HG02852 (cell line): ENCODE measurements around the gene MED22.
"Not testable (repeated sequence)": the region's sequence is repeated elsewhere in the genome, so short reads cannot be mapped to it uniquely, and the experiment has no call there.

ENCODE experiments used
- ATAC-seq: cut with Tn5 transposase; IDR thresholded peaks from one replicate; pipeline ENCODE4 v1.9.1; 2021; ENCODE audit warnings: mild to moderate bottlenecking, moderate library complexity; ENCODE audit not compliant: unreplicated experiment

The MED22 gene

GRCh38 chr9:133377280-133377679 lies 29.3 kb upstream of the MED22 start:
- not testable (repeated sequence) for ATAC-seq

- peak; percentile 80 for ATAC-seq
Measured at GRCh38 chr9:133375724-133376654, 28.1 kb upstream of the MED22 start, which contains the start of the genes STKLD1 and SURF4. STKLD1 (plus strand) TSS chr9:133376366; CDS start chr9:133376474, 108 bp downstream. SURF4 (minus strand) TSS chr9:133376060; CDS start chr9:133375969, 91 bp downstream.

GRCh38 chr9:133375116-133375723 lies 27.3 kb upstream of the MED22 start:
- ATAC-seq: peak; percentile 24

GRCh38 chr9:133374612-133375115 lies 26.7 kb upstream of the MED22 start:
- ATAC-seq: no peak

GRCh38 chr9:133372144-133372543 lies 24.2 kb upstream of the MED22 start:
- no peak for ATAC-seq

GRCh38 chr9:133371261-133371711 lies 23.4 kb upstream of the MED22 start:
- no peak for ATAC-seq

GRCh38 chr9:133370685-133371084 lies 22.8 kb upstream of the MED22 start:
- ATAC-seq: no peak

GRCh38 chr9:133369933-133370332 lies 22.0 kb upstream of the MED22 start:
- no peak for ATAC-seq

- ATAC-seq: no peak
Measured at GRCh38 chr9:133369422-133369821, 21.5 kb upstream of the MED22 start.

- no peak for ATAC-seq
Measured at GRCh38 chr9:133368249-133368881, 20.4 kb upstream of the MED22 start.

- no peak for ATAC-seq
Measured at GRCh38 chr9:133367778-133368177, 19.8 kb upstream of the MED22 start.

GRCh38 chr9:133367221-133367620 lies 19.3 kb upstream of the MED22 start:
- no peak for ATAC-seq

GRCh38 chr9:133366435-133366834 lies 18.5 kb upstream of the MED22 start:
- ATAC-seq: no peak

GRCh38 chr9:133362359-133363044 lies 14.6 kb upstream of the MED22 start:
- no peak for ATAC-seq

- ATAC-seq: no peak
Measured at GRCh38 chr9:133361507-133362092, 13.7 kb upstream of the MED22 start.

GRCh38 chr9:133360400-133361393 lies 12.8 kb upstream of the MED22 start:
- ATAC-seq: no peak

- ATAC-seq: no peak
Measured at GRCh38 chr9:133359399-133360175, 11.7 kb upstream of the MED22 start.

GRCh38 chr9:133357656-133358055 lies 9.7 kb upstream of the MED22 start:
- ATAC-seq: no peak
